Natural killer cell (primary cell): ENCODE data around the gene SCYGR1. TPM values are rescaled to one million over a fixed set of nuclear protein-coding genes. Genes with fewer than 3 reads are reported as not detected.

Experiments
- ATAC-seq, 3 donors: fragments of 150-1000 bp in 2 of 3; fragments of 200-7000 bp in 1 of 3; cut with Tn5 transposase; 1 replicate in 1 of 3; 2 replicates in 2 of 3; pipeline ENCODE4 v1.10.0; 2021; ENCODE audit warnings: mild to moderate bottlenecking in 2 of 3, moderate library complexity in 2 of 3
- DNase-seq, 2 donors: peaks; one replicate each; pipeline versions ENCODE4 v3.0.0 to v3.0.0-alpha.2; 2013 to 2021; ENCODE audit warnings: mixed read lengths in 1 of 2
- H3K27ac ChIP-seq: one replicate; pipeline ENCODE4 v1.5.1; 2013; ENCODE audit warnings: mild to moderate bottlenecking, low read length
- H3K27me3 ChIP-seq: one replicate; pipeline ENCODE4 v1.6.1; 2013; ENCODE audit warnings: low read length; ENCODE audit not compliant: control insufficient read depth, insufficient read depth
- H3K36me3 ChIP-seq: one replicate; pipeline ENCODE4 v1.6.1; 2013; ENCODE audit warnings: low read length; ENCODE audit not compliant: control insufficient read depth, insufficient read depth
- H3K4me1 ChIP-seq: one replicate; pipeline ENCODE4 v1.6.1; 2013; ENCODE audit warnings: low read length; ENCODE audit not compliant: control insufficient read depth, insufficient read depth
- H3K4me3 ChIP-seq: one replicate; pipeline ENCODE4 v1.5.1; 2013; ENCODE audit warnings: low read length
- H3K9me3 ChIP-seq: one replicate; pipeline ENCODE4 v1.6.1; 2013; ENCODE audit warnings: low read length; ENCODE audit not compliant: control insufficient read depth, insufficient read depth
- H3K27ac Mint-ChIP-seq, 2 donors: one replicate each; pipeline ENCODE4 v1.8.0; 2022; ENCODE audit warnings: mild to moderate bottlenecking in 2 of 2, mixed read lengths in 2 of 2, moderate library complexity in 1 of 2
- H3K27me3 Mint-ChIP-seq, 2 donors: one replicate each; pipeline ENCODE4 v1.8.0; 2022; ENCODE audit warnings: low read depth in 2 of 2, mixed read lengths in 2 of 2
- H3K36me3 Mint-ChIP-seq: one replicate; pipeline ENCODE4 v1.8.0; 2022; ENCODE audit warnings: mixed read lengths
- H3K4me1 Mint-ChIP-seq, 2 donors: one replicate each; pipeline ENCODE4 v1.8.0; 2022; ENCODE audit warnings: mixed read lengths in 2 of 2
- H3K4me3 Mint-ChIP-seq: one replicate; pipeline ENCODE4 v1.8.0; 2022; ENCODE audit warnings: mild to moderate bottlenecking, moderate library complexity, mixed read lengths
- H3K9me3 Mint-ChIP-seq, 2 donors: one replicate each; pipeline ENCODE4 v1.8.0; 2022; ENCODE audit warnings: mixed read lengths in 2 of 2
- WGBS: methylation state at CpG from one replicate; pipeline ENCODE4 v1.1.7; 2013; ENCODE audit warnings: missing lambda C conversion rate; ENCODE audit not compliant: insufficient coverage; 5-methylcytosine and 5-hydroxymethylcytosine counted together
- intact Hi-C: fragments of 100-400 bp; cut with micrococcal nuclease; formaldehyde crosslinking; loops from one replicate; pipeline ENCODE4 v1.14.2; 2022
- total RNA-seq, 4 donors: library from RNA; stranded (reverse); fragments of 120-200 nt in 1 of 4; gene quantifications; one replicate each; pipeline versions ENCODE4 v1.2.3 to v1.2.4, GENCODE V29; 2013 to 2022
- TF ChIP-seq, protein P1 (sequence below): fragments of 200-600 bp; IDR thresholded peaks from one replicate; pipeline ENCODE4 v1.8.0; 2022; ENCODE audit warnings: antibody characterized with exemption

SCYGR1 gene
- total RNA-seq, 3 donors from 2014 or later (not counting 1 experiment from before 2014, with no cell fraction given), result not detected

DNA sequence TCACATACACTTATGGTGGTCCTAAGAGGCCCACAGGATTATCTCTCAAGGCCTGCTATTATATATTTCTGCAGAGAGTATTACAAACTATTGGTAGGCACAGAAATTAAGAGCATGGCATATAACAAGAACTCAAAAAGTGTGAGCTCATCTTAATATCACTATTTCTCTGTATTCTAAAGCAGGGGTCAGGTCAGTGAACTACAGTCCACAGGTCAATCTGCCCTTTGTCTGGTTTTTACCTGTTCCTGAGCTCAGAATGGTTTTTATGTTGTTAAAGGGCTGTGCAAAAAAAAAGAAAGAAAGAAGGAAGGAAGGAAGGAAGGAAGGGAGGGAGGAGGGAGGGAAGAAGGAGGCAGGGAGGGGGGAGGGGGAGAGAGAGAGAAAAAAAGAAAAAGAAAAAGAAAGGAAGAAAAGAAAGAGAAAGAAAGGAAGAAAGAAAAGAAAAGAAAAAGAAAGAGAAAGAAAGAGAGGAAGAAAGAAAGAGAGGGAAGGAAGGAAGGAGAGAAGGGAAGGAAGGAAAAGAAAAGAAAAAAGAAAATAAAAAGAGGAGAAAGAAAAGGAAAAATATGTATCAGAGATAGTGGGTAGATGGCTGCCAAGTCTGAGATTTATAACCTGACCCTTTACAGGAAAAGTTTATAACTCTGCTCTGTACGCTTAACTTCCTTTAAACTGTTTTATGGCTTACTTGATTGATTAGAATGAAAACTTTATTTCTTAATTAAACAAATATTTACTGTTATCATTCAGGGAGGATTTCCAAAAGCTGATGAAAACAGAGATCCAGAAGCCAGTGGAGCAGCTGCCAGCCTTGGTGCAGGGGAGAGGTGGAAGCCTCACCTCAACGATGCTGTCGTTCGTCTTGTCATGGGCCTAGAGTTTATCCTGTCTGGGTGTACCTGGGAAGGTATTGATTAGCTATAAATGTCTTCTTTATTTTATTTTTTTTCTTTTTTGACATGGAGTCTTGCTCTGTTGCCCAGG, 11.2 kb upstream of the SCYGR1 start:
- H3K27me3 ChIP-seq, result no peaks in the 10 kb centered on the region
- H3K36me3 ChIP-seq, result no peaks in the 10 kb centered on the region
- H3K4me3 ChIP-seq, result no peak overlapping the region
- intact Hi-C loops, result no loop called here
- H3K9me3 Mint-ChIP-seq, result no peaks in the 10 kb centered on the region
- ATAC-seq (no peak), DNase-seq (no peak)
- H3K27ac ChIP-seq, result no peak overlapping the region
- H3K36me3 Mint-ChIP-seq, result no peaks in the 10 kb centered on the region
- H3K27ac Mint-ChIP-seq, result no peak overlapping the region
- no peak overlapping the region for H3K4me3 Mint-ChIP-seq
- no peaks in the 10 kb centered on the region for H3K4me1 Mint-ChIP-seq
- TF ChIP-seq, protein P1, sequence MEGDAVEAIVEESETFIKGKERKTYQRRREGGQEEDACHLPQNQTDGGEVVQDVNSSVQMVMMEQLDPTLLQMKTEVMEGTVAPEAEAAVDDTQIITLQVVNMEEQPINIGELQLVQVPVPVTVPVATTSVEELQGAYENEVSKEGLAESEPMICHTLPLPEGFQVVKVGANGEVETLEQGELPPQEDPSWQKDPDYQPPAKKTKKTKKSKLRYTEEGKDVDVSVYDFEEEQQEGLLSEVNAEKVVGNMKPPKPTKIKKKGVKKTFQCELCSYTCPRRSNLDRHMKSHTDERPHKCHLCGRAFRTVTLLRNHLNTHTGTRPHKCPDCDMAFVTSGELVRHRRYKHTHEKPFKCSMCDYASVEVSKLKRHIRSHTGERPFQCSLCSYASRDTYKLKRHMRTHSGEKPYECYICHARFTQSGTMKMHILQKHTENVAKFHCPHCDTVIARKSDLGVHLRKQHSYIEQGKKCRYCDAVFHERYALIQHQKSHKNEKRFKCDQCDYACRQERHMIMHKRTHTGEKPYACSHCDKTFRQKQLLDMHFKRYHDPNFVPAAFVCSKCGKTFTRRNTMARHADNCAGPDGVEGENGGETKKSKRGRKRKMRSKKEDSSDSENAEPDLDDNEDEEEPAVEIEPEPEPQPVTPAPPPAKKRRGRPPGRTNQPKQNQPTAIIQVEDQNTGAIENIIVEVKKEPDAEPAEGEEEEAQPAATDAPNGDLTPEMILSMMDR, result no peak
- peaks cover 0 to 5% of the 10 kb centered on the region in 2 donors for H3K27me3 Mint-ChIP-seq
- H3K9me3 ChIP-seq, result no peaks in the 10 kb centered on the region
- no peaks in the 10 kb centered on the region for H3K4me1 ChIP-seq
- WGBS, result 60% methylated on average over 3 of the region's 4 CpGs

DNA sequence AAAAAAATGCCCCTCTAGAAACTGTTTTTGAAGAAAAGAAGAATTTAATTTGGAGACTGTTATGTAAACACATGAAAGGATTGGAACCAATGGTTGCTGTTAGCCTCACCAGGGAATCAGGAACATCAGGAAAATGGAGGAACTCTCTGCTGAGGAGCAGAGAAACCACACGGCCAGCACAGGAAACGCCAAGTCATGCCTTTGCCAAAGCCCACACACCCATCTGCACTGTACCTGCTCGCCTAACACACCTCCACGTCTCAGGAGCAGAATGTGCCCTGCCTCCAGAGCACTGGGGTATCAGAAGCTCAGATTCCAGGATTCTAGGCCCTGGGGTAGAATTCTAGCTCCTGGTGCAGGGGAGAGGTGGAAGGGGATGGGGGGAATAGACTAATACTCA, 9.8 kb upstream of the SCYGR1 start:
- no peak overlapping the region for H3K4me3 Mint-ChIP-seq
- no peak for DNase-seq
- TF ChIP-seq, protein P1, result no peak

DNA sequence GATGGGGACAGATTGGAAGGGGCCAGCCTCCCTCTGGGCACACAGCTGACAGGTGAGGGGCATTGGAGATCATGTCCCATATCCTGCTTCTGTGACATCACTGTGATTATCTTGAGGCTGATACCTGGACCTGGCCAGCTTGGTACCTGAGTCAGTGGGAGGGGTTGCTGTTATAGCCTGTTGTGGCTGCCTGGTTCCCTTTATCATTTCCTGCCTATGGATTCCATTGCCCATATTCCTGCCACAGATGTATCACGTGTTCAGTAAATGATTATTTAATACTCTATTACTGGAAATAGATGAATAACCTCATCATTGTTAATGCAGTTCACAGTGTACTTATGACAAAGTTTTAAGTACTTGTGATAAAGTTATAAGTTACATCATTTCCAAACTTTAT, 7.8 kb upstream of the SCYGR1 start:
- Mint-ChIP-seq H3K4me3 (no peak overlapping the region), H3K27ac (no peak overlapping the region), H3K4me1 (no peaks in the 10 kb centered on the region), H3K36me3 (no peaks in the 10 kb centered on the region), H3K27me3 (no peaks in the 10 kb centered on the region), H3K9me3 (no peaks in the 10 kb centered on the region)
- no peak for ATAC-seq
- DNase-seq, result no peak
- no CpG with 5 or more reads among the region's 1 CpG for WGBS
- Histone ChIP-seq H3K27me3 (no peaks in the 10 kb centered on the region), H3K27ac (no peak overlapping the region), H3K9me3 (no peaks in the 10 kb centered on the region), H3K4me1 (no peaks in the 10 kb centered on the region), H3K4me3 (no peak overlapping the region), H3K36me3 (no peaks in the 10 kb centered on the region)
- intact Hi-C loops, result no loop called here
- TF ChIP-seq, protein P1, result no peak

More for the DNA sequence above, 9.8 kb upstream of the SCYGR1 start:
- WGBS, result 14% methylated on average over 3 of the region's 4 CpGs
- H3K27ac Mint-ChIP-seq, result no peak overlapping the region
- no peak overlapping the region for H3K27ac ChIP-seq
- no peaks in the 10 kb centered on the region for H3K4me1 ChIP-seq
- H3K4me3 ChIP-seq, result no peak overlapping the region
- H3K9me3 Mint-ChIP-seq, result no peaks in the 10 kb centered on the region
- no peaks in the 10 kb centered on the region for H3K36me3 Mint-ChIP-seq
- H3K27me3 Mint-ChIP-seq, result peaks cover 0 to 5% of the 10 kb centered on the region in 2 donors
- no peaks in the 10 kb centered on the region for H3K9me3 ChIP-seq
- no peak for ATAC-seq
- intact Hi-C loops, result no loop called here
- no peaks in the 10 kb centered on the region for H3K27me3 ChIP-seq
- no peaks in the 10 kb centered on the region for H3K36me3 ChIP-seq
- H3K4me1 Mint-ChIP-seq, result no peaks in the 10 kb centered on the region
